WTC11 (cell line): ENCODE data around the gene BACH2. TPM values are rescaled to one million over a fixed set of nuclear protein-coding genes. Genes with fewer than 3 reads are reported as not detected.

Experiments
- ATAC-seq: fragments of 200-7000 bp; cut with Tn5 transposase; 2 replicates; pipeline ENCODE4 v1.10.0; 2021; ENCODE audit warnings: mild to moderate bottlenecking, moderate library complexity
- CTCF ChIA-PET: fragments of 300-600 bp; sonication (Branson Sonifier 250); formaldehyde crosslinking; loops from one replicate; lab custom pipeline; 2021; ENCODE audit warnings: antibody characterized with exemption; lab: Charles Lee
- POLR2A ChIA-PET: fragments of 350-600 bp; sonication (Branson Sonifier 250); formaldehyde crosslinking; loops from one replicate; lab custom pipeline; 2021; ENCODE audit warnings: antibody characterized with exemption; lab: Charles Lee
- DNase-seq: peaks from one replicate; pipeline ENCODE4 v3.0.0; 2021; ENCODE audit warnings: low spot score
- H3K27ac Mint-ChIP-seq: 2 replicates; pipeline ENCODE4 v1.8.0; 2021; ENCODE audit warnings: mixed read lengths
- H3K27me3 Mint-ChIP-seq: 2 replicates; pipeline ENCODE4 v1.8.0; 2021; ENCODE audit warnings: low read depth, mild to moderate bottlenecking, moderate library complexity, mixed read lengths
- H3K36me3 Mint-ChIP-seq: 2 replicates; pipeline ENCODE4 v1.8.0; 2021; ENCODE audit warnings: mixed read lengths
- H3K4me1 Mint-ChIP-seq: 2 replicates; pipeline ENCODE4 v1.8.0; 2022; ENCODE audit warnings: mixed read lengths
- H3K4me3 Mint-ChIP-seq: 2 replicates; pipeline ENCODE4 v1.8.0; 2021; ENCODE audit warnings: mild to moderate bottlenecking, moderate library complexity, mixed read lengths
- H3K9me3 Mint-ChIP-seq: 2 replicates; pipeline ENCODE4 v1.8.0; 2021; ENCODE audit warnings: mixed read lengths
- GRHL2 ChIP-seq: fragments of 250-450 bp; sonication (Bioruptor Pico); IDR thresholded peaks from 2 replicates; pipeline ENCODE4 v1.8.0; 2022; ENCODE audit warnings: mild to moderate bottlenecking, moderate library complexity; ENCODE audit not compliant: insufficient replicate concordance, severe bottlenecking
- HMGXB4 ChIP-seq: sonication (generic); formaldehyde crosslinking; IDR thresholded peaks from 2 replicates; pipeline ENCODE4 v1.8.1; 2023; ENCODE audit warnings: mild to moderate bottlenecking, moderate library complexity, missing genetic modification reagents
- JUN ChIP-seq: sonication (generic); formaldehyde crosslinking; IDR thresholded peaks from 2 replicates; pipeline ENCODE4 v1.8.0; 2023; ENCODE audit warnings: mild to moderate bottlenecking, missing genetic modification reagents
- MYBL2 ChIP-seq: sonication (generic); formaldehyde crosslinking; IDR thresholded peaks from 2 replicates; pipeline ENCODE4 v1.8.1; 2023; ENCODE audit warnings: mild to moderate bottlenecking, moderate library complexity, missing genetic modification reagents
- NFATC4 ChIP-seq: fragments of 250-450 bp; sonication (Bioruptor Pico); IDR thresholded peaks from 2 replicates; pipeline ENCODE4 v1.9.0; 2021; ENCODE audit warnings: mild to moderate bottlenecking
- NFE2L1 ChIP-seq: sonication (generic); formaldehyde crosslinking; IDR thresholded peaks from 2 replicates; pipeline ENCODE4 v1.8.1; 2023; ENCODE audit warnings: missing genetic modification reagents
- NR1H2 ChIP-seq: sonication (generic); formaldehyde crosslinking; IDR thresholded peaks from 2 replicates; pipeline ENCODE4 v1.9.0; 2021; ENCODE audit warnings: mild to moderate bottlenecking, moderate library complexity, missing genetic modification reagents
- NR3C1 ChIP-seq: sonication (generic); formaldehyde crosslinking; conservative IDR thresholded peaks from 2 replicates; pipeline ENCODE4 v1.8.1; 2023; ENCODE audit warnings: low read depth, mild to moderate bottlenecking, missing genetic modification reagents
- SP1 ChIP-seq: sonication (generic); formaldehyde crosslinking; conservative IDR thresholded peaks from 2 replicates; pipeline ENCODE4 v1.8.1; 2022; ENCODE audit warnings: missing genetic modification reagents
- STAT6 ChIP-seq: sonication (generic); formaldehyde crosslinking; conservative IDR thresholded peaks from 2 replicates; pipeline ENCODE4 v1.8.1; 2023; ENCODE audit warnings: mild to moderate bottlenecking, low read depth, missing genetic modification reagents, moderate library complexity
- TP53 ChIP-seq: sonication (generic); formaldehyde crosslinking; IDR thresholded peaks from 2 replicates; pipeline ENCODE4 v1.8.1; 2023; ENCODE audit warnings: mild to moderate bottlenecking, missing genetic modification reagents
- ZNF121 ChIP-seq: sonication (generic); formaldehyde crosslinking; IDR thresholded peaks from 2 replicates; pipeline ENCODE4 v1.8.0; 2023; ENCODE audit warnings: missing genetic modification reagents
- ZNF232 ChIP-seq: sonication (generic); formaldehyde crosslinking; IDR thresholded peaks from 2 replicates; pipeline ENCODE4 v1.8.0; 2022; ENCODE audit warnings: mild to moderate bottlenecking, missing genetic modification reagents
- ZSCAN18 ChIP-seq: fragments of 250-450 bp; sonication (Bioruptor Pico); IDR thresholded peaks from 2 replicates; pipeline ENCODE4 v2.1.2; 2022; ENCODE audit warnings: mild to moderate bottlenecking, moderate library complexity
- total RNA-seq: library from RNA; stranded (reverse); gene quantifications from 3 replicates; pipeline ENCODE4 v1.2.3, GENCODE V29; 2021
- TF ChIP-seq, protein P1 (sequence below): fragments of 250-450 bp; sonication (Bioruptor Pico); IDR thresholded peaks from 2 replicates; pipeline ENCODE4 v1.9.0; 2021; ENCODE audit warnings: mild to moderate bottlenecking
- TF ChIP-seq, protein P2 (sequence below): sonication (generic); formaldehyde crosslinking; IDR thresholded peaks from 2 replicates; pipeline ENCODE4 v1.8.0; 2022; ENCODE audit warnings: missing genetic modification reagents
- TF ChIP-seq, protein P3 (sequence below): sonication (generic); formaldehyde crosslinking; IDR thresholded peaks from 2 replicates; pipeline ENCODE4 v1.8.1; 2023; ENCODE audit warnings: mild to moderate bottlenecking, missing genetic modification reagents, moderate library complexity
- TF ChIP-seq, protein P4 (sequence below): fragments of 250-450 bp; sonication (Bioruptor Pico); IDR thresholded peaks from 2 replicates; pipeline ENCODE4 v1.9.0; 2021; ENCODE audit warnings: mild to moderate bottlenecking
- TF ChIP-seq, protein P5 (sequence below): sonication (generic); formaldehyde crosslinking; conservative IDR thresholded peaks from 2 replicates; pipeline ENCODE4 v1.8.1; 2022; ENCODE audit warnings: mild to moderate bottlenecking, missing genetic modification reagents

Gene BACH2
- total RNA-seq, 1 experiment from 2014 or later = 5.9 TPM

DNA sequence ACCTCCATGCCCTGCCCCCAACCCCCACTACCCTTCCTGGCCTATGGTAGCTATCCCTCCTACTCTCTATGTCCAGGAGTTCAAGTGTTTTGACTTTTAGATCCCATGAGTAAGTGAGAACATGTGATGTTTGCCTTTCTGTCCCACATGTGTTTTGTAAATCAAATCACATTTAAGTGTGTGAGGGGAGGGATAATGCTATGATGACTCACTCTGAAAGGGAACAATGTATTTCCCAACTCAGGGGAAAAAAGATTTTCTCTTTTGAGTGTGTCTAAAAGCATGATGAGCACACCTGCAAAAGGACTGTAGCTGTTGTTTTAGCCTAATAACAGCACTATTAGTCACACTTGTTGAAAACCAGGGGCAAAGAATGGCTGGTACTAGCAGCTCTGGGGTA lies 208.6 kb downstream of the BACH2 start (continued):
- TF ChIP-seq MYBL2 (CRISPR knock-in tag) = no peak
- TF ChIP-seq, all 79 proteins: peak for 0

- Mint-ChIP-seq H3K9me3 (no peaks in the 10 kb centered on the region), H3K27ac (no peak overlapping the region), H3K4me3 (no peak overlapping the region), H3K36me3 (no peaks in the 10 kb centered on the region), H3K27me3 (no peaks in the 10 kb centered on the region), H3K4me1 (no peaks in the 10 kb centered on the region)
- ATAC-seq (no peak), DNase-seq (no peak)
- CTCF ChIA-PET = no interaction called here
- TF ChIP-seq JUN (CRISPR knock-in tag) (no peak), ZNF121 (no peak), NR1H2 (no peak), NFATC4 (CRISPR knock-in tag) (no peak), ZNF232 (CRISPR knock-in tag) (no peak), TP53 (CRISPR knock-in tag) (no peak), NR3C1 (CRISPR knock-in tag) (no peak), STAT6 (CRISPR knock-in tag) (no peak), GRHL2 (CRISPR knock-in tag) (no peak), ZSCAN18 (CRISPR knock-in tag) (no peak), SP1 (CRISPR knock-in tag) (no peak), NFE2L1 (CRISPR knock-in tag) (no peak), HMGXB4 (CRISPR knock-in tag) (no peak)
- TF ChIP-seq, protein P1, sequence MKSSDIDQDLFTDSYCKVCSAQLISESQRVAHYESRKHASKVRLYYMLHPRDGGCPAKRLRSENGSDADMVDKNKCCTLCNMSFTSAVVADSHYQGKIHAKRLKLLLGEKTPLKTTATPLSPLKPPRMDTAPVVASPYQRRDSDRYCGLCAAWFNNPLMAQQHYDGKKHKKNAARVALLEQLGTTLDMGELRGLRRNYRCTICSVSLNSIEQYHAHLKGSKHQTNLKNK (CRISPR knock-in tag) = no peak
- TF ChIP-seq, protein P2, sequence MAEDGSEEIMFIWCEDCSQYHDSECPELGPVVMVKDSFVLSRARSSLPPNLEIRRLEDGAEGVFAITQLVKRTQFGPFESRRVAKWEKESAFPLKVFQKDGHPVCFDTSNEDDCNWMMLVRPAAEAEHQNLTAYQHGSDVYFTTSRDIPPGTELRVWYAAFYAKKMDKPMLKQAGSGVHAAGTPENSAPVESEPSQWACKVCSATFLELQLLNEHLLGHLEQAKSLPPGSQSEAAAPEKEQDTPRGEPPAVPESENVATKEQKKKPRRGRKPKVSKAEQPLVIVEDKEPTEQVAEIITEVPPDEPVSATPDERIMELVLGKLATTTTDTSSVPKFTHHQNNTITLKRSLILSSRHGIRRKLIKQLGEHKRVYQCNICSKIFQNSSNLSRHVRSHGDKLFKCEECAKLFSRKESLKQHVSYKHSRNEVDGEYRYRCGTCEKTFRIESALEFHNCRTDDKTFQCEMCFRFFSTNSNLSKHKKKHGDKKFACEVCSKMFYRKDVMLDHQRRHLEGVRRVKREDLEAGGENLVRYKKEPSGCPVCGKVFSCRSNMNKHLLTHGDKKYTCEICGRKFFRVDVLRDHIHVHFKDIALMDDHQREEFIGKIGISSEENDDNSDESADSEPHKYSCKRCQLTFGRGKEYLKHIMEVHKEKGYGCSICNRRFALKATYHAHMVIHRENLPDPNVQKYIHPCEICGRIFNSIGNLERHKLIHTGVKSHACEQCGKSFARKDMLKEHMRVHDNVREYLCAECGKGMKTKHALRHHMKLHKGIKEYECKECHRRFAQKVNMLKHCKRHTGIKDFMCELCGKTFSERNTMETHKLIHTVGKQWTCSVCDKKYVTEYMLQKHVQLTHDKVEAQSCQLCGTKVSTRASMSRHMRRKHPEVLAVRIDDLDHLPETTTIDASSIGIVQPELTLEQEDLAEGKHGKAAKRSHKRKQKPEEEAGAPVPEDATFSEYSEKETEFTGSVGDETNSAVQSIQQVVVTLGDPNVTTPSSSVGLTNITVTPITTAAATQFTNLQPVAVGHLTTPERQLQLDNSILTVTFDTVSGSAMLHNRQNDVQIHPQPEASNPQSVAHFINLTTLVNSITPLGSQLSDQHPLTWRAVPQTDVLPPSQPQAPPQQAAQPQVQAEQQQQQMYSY (CRISPR knock-in tag) = no peak
- TF ChIP-seq, protein P3, sequence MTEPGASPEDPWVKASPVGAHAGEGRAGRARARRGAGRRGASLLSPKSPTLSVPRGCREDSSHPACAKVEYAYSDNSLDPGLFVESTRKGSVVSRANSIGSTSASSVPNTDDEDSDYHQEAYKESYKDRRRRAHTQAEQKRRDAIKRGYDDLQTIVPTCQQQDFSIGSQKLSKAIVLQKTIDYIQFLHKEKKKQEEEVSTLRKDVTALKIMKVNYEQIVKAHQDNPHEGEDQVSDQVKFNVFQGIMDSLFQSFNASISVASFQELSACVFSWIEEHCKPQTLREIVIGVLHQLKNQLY (CRISPR knock-in tag) = no peak
- TF ChIP-seq, protein P4, sequence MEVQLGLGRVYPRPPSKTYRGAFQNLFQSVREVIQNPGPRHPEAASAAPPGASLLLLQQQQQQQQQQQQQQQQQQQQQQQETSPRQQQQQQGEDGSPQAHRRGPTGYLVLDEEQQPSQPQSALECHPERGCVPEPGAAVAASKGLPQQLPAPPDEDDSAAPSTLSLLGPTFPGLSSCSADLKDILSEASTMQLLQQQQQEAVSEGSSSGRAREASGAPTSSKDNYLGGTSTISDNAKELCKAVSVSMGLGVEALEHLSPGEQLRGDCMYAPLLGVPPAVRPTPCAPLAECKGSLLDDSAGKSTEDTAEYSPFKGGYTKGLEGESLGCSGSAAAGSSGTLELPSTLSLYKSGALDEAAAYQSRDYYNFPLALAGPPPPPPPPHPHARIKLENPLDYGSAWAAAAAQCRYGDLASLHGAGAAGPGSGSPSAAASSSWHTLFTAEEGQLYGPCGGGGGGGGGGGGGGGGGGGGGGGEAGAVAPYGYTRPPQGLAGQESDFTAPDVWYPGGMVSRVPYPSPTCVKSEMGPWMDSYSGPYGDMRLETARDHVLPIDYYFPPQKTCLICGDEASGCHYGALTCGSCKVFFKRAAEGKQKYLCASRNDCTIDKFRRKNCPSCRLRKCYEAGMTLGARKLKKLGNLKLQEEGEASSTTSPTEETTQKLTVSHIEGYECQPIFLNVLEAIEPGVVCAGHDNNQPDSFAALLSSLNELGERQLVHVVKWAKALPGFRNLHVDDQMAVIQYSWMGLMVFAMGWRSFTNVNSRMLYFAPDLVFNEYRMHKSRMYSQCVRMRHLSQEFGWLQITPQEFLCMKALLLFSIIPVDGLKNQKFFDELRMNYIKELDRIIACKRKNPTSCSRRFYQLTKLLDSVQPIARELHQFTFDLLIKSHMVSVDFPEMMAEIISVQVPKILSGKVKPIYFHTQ (CRISPR knock-in tag) = no peak
- TF ChIP-seq, protein P5, sequence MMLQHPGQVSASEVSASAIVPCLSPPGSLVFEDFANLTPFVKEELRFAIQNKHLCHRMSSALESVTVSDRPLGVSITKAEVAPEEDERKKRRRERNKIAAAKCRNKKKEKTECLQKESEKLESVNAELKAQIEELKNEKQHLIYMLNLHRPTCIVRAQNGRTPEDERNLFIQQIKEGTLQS = no peak
- POLR2A ChIA-PET = no interaction called here
Measured at GRCh38 chr6:90087106-90087833, 209.4 kb downstream of the BACH2 start.
